Activated naive CD4-positive, alpha-beta T cell treated with anti-CD3 and anti-CD28 coated beads, Interleukin-2, amount 50 U/mL, for 16 hours (primary cell): Measurements from ENCODE around the gene FDXACB1.
A peak's percentile ranks its signal among the peaks of the same experiment; 100 is the strongest.

Experiments
- DNase-seq: peaks from one replicate; pipeline ENCODE4 v3.0.0-alpha.2; 2020

The FDXACB1 gene, protein sequence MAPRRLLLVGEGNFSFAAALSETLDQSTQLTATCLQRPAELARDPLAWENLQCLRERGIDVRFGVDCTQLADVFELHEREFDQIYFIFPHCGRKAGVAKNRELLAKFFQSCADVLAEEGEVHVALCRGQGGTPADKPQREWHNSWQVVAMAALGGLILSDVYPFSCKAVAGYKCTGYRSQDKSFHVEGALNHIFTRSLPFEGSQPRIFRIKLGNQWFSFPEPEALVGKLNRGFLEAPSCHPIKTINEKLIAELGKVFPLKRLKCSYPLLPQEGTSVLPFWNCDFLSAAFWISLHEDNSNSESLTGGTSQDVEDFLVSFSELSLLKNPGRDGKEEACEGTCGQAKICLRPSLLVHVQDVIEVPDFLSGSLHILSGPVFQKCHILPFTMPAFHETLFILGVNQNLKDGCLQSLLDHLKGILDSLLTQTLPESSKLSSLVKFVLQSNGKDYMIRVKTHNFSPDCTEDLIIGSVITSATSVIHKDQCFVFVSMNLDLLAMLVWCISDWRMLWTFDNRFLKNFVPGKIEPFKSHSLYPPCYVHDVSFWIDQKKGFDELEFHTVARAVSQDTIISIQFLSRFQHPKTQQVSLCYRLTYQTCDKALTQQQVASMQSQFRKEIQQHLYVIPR

DNA sequence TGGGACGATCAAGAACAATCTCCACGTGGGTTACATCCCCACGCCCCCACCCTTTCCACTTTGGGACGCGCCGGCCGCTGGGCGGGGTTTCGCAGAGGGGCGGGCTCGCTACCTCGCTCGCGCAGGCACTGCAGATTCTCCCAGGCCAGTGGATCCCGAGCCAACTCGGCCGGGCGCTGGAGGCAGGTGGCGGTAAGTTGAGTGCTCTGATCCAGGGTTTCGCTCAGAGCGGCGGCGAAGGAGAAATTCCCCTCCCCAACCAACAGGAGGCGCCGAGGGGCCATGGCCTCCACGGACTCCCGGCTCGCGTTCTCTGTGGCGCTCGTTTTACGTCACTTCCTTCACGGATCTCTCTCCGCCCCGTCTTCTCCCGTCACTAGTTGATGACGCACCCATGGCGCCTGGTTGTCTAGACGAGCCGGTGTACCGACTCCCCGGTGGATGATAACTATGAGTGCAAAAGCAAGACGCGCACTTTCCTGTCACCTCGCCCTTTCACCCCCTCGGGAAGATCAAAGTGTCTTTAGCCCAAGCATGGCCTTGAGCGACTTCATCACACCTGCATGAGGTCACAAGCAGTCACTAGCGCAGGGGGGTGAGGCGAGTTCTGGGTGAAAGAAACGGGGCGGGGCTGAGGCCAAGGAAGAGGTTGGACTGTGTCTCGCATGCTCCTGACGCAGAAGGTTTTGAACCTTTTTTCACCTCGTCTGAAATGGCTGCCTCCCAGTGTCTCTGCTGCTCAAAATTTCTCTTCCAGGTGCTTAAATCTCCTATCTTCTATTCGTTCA, at the start of gene FDXACB1, which contains the start of gene CFAP68:
TSS of gene FDXACB1 (minus strand) at position 317 of the 788 bp plus-strand sequence. CDS start at position 284, 33 bp downstream.
TSS of gene CFAP68 (plus strand) at position 693 of the 788 bp plus-strand sequence. CDS start at position 713, 20 bp downstream.
- peak; percentile 94 for DNase-seq

DNA sequence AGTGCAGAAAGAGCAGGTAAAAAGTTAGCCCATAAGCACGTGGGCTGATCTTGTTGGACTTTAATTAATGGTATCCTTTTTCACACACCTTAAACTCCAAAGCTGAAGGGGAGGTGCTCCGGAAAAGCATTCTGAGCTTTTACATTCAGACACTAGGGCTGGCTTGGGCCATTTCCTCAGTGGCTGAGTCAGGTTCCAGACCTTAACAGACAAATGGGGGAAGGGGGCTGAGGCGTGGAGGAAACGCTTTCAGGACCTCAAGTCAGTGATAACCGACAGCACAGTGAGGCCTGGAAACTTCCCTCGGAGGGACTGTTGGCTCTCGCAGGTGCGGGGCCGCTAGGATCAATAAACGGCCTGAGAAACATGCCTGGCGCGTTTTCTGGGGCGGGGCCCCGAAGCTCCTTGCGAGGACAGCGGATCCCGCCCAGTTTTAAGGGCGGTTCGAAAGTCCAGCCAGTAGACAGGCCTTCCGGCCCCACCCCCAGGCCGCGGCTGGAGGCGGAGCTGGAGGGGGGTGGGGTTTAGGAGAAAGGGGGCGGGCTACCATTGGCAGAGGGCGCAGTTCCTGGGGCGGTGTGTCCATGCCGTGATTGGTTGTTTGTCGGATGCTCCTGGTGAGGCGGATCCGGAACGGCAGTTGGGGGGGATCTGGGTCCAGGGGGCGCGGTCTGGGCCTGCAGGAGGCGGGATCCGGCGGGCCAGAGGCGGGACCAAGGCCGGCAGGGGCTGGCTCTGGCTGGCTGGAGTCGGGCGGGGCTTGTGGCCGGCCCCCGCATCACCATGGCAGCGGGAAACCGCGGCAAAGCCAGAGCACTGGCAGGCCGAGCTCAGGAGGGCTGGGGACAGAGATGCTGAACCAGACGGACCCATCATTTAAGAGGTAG, 47.8 kb upstream of the FDXACB1 start:
- peak; percentile 93 for DNase-seq

GRCh38 chr11:111925953-111926352, 47.0 kb upstream of the FDXACB1 start:
- DNase-seq: no peak

- DNase-seq: no peak
Observed at GRCh38 chr11:111923951-111924350, 45.0 kb upstream of the FDXACB1 start.

- DNase-seq: no peak
Observed at GRCh38 chr11:111923351-111923788, 44.4 kb upstream of the FDXACB1 start.

GRCh38 chr11:111922803-111923202, 43.8 kb upstream of the FDXACB1 start:
- no peak for DNase-seq

DNA sequence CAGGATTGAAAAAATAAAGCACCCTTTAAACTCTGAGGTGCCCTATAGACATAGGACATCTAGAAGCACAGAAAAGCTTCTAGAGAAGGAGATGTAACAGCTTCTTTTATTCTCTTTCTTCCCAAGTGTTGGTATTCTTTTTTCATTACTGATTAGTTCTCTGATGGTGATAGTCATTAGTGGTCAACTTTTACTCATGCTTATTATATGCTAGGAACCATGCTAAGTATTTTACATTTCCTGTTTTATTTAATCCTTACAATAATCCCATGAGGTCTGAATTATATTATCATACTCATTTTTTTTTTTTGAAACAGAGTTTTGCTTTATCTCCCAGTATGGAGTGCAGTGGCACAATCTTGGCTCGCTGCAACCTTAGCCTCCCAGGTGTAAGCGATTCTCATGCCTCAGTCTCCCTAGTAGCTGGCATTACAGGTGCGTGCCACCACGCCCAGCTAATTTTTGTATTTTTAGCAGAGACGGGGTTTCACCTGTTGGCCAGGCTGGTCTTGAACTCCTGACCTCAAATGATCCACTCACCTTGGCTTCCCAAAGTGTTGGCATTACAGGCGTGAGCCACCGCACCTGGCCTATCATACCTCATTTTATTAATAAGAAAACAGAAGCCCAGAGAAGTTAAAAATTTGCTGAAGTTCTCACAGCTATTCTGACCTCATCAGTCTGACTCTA, 42.7 kb upstream of the FDXACB1 start:
- DNase-seq: no peak

GRCh38 chr11:111920908-111921307, 41.9 kb upstream of the FDXACB1 start:
- no peak for DNase-seq

DNA sequence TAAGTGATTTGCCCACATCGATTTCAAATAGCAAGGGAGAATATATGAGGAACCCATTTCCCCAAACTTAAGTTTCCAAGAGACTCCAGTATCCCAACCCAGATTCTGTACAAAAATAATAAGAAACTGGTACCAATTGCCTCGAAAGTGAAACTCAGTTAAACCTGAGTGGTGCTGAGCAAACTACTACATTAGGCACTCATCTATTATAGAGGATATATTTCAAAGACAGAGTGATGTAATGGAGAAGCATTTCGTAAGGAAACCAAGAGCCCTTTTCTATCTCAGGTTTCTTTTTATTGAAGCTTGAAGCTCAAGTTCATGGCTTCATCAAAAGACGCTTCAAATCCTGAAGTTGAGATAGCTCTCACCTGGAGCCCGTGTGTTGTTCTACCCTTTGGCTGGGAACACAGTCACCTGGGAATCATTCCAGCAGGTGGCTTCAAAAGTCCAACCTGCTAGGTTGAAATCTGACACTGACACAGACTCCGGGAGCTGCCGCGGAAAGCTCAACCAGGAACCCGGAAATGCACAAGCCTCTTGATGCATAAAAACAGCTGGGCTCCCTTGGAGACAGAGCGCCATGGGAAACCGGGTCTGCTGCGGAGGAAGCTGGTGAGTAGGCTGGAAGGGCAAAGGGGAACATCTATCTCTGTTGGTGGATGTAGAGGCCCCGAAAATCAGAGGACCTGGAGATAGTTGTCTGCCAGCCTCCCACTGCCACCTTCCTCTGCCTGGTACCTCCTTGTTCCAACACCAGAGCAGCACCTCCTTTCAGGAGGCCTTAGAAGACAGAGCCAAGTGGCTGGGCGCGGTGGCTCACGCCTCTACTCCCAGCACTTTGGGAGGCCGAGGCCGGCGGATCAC, 39.7 kb upstream of the FDXACB1 start, which contains the start of gene C11orf52:
TSS of gene C11orf52 (plus strand) at position 524 of the 867 bp plus-strand sequence. CDS start at position 584, 60 bp downstream.
- DNase-seq: no peak

DNA sequence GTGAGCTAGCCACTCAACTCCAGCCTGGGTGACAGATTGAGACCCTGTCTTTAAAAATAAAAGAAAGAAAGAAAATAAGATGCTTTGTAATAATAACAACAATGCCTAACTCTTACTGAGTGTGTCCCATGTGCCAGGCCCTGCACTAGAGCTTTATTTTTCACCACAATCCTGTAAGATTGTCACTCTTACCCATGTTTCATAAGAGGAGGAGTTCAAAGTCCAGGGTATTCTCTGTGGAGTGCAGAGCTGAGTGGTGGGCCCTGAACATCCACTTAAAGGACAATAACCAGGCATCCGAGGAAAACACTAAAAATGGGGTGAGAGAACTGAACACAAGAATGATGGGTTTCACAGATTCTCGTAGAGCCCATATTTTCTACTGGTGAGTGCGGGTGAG, 38.8 kb upstream of the FDXACB1 start:
- DNase-seq: no peak

DNA sequence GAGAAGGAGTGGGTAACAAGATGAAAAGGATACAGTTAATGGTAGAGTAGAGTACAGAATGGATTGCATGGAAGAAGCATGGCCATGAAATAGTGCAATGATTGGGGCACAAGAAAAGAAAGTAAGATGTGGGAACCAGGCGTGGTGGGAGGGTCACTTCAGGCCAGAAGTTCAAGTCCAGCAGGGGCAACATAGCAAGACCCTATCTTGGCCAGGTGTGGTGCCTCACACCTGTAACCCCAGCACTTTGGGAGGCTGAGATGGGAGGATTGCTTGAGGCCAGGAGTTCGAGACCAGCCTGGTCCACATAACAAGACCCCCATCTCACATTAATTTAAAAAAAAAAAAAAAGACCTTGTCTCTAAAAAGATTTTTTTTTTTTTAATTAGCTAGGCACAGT, 38.3 kb upstream of the FDXACB1 start:
- DNase-seq: no peak

GRCh38 chr11:111916768-111917167, 37.8 kb upstream of the FDXACB1 start:
- DNase-seq: no peak

- DNase-seq: no peak
Observed at GRCh38 chr11:111913997-111914396, 35.0 kb upstream of the FDXACB1 start.

DNA sequence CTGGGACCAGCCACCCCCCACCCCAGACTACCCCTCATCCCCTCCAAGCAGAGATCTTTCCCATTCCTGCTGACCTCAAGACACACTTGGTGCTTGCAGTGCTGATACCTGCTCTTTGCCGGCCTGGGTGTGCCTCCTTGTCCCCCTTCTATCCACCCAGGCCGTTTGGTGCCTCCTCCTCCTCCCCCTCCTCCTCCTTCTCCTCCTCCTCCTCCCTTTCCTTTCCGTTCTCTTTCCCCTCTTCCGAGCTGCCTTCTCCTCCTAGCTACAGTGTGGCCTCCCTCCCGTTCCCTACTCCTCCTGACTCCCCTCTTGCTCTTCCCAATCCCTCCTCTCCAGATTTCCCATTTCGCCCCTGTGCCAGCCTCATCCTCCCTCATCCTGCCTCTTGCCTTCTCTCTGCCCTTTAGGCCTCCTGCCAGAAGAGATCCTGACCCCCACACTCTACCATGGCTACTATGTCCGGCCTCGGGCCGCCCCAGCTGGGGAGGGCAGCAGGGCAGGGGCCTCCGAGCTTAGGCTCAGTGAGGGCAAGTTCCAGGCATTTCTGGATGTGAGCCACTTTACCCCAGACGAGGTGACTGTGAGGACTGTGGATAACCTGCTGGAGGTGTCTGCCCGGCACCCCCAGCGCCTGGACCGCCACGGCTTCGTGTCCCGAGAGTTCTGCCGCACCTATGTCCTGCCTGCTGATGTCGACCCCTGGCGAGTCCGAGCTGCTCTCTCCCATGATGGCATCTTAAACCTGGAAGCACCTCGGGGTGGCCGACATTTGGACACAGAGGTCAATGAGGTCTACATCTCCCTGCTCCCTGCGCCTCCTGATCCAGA, 34.3 kb upstream of the FDXACB1 start:
- DNase-seq: no peak

DNA sequence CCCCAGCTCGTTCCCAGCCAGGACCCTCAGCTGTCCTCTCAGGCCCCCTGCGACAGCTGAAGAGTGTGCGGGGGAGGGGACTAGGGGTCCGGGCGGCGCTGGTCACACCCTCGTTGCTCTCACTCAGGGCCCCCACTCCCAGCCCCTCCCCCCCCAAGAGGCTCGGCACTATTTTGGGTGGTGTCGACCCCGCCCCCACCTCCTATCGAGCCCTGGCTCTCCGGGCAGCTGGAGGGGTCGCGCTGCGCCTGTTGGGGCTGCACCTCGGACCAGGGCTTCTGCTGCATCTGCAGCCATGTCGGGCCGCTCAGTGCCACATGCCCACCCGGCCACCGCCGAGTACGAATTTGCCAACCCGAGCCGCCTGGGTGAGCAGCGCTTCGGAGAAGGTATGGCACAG, 33.6 kb upstream of the FDXACB1 start, which contains the start of gene HSPB2:
TSS of gene HSPB2 (plus strand) at position 200 of the 400 bp plus-strand sequence. CDS start at position 296, 96 bp downstream.
- DNase-seq: no peak

GRCh38 chr11:111911563-111912401, 32.8 kb upstream of the FDXACB1 start, which contains the start of gene CRYAB:
Gene CRYAB, minus strand, starts transcription at chr11:111911770. Its CDS starts 46 bp downstream, at chr11:111911724.
- DNase-seq: no peak

- no peak for DNase-seq
Observed at GRCh38 chr11:111910676-111911562, 32.0 kb upstream of the FDXACB1 start.
